Left ventricle myocardium inferior (tissue), 1 donor: ENCODE measurements around the gene PPFIBP2. TPM values are rescaled to one million over a fixed set of nuclear protein-coding genes. Genes with fewer than 3 reads are reported as not detected.

Source experiments
- DNase-seq: peaks from one replicate; pipeline ENCODE4 v3.0.0-alpha.2; 2020
- H3K27ac ChIP-seq: fragments of 200-600 bp; replicated peaks from 2 replicates; pipeline ENCODE4 v1.8.0; 2021
- H3K27me3 ChIP-seq: fragments of 200-600 bp; 2 replicates; pipeline ENCODE4 v1.8.0; 2021; ENCODE audit warnings: low read depth
- H3K36me3 ChIP-seq: fragments of 200-600 bp; 2 replicates; pipeline ENCODE4 v1.8.0; 2021
- H3K4me1 ChIP-seq: fragments of 200-600 bp; 2 replicates; pipeline ENCODE4 v1.8.0; 2021
- H3K4me3 ChIP-seq: fragments of 200-600 bp; 2 replicates; pipeline ENCODE4 v1.8.0; 2021; ENCODE audit warnings: mild to moderate bottlenecking, moderate library complexity
- H3K9me3 ChIP-seq: fragments of 200-600 bp; replicated peaks from 2 replicates; pipeline ENCODE4 v1.8.0; 2021
- CTCF ChIP-seq: fragments of 200-600 bp; IDR thresholded peaks from 2 replicates; pipeline ENCODE4 v1.8.0; 2021; ENCODE audit warnings: antibody characterized with exemption, mild to moderate bottlenecking, borderline replicate concordance
- intact Hi-C: fragments of 100-400 bp; cut with micrococcal nuclease; formaldehyde crosslinking; loops from one replicate; pipeline ENCODE4 v1.11.0; 2022
- total RNA-seq: library from RNA; stranded (reverse); fragmentation: NEBNext Ultra II Directional; extraction: Animal tissue kit (Norgen Biotek cat#: 25700); gene quantifications from one replicate; pipeline ENCODE4 v1.2.1, GENCODE V29; 2021
- donor health status: DM: no; HTN: yes; CAD: no; lungs with severe emphysema.

Gene PPFIBP2
- total RNA-seq, 1 donor from 2014 or later = 19.2 TPM

- intact Hi-C loops = no loop called here
- H3K9me3 ChIP-seq = no peaks in the 10 kb centered on the region
- H3K27ac ChIP-seq = no peak overlapping the region
Measured at GRCh38 chr11:7609521-7609920, 95.7 kb downstream of the PPFIBP2 start.

DNA sequence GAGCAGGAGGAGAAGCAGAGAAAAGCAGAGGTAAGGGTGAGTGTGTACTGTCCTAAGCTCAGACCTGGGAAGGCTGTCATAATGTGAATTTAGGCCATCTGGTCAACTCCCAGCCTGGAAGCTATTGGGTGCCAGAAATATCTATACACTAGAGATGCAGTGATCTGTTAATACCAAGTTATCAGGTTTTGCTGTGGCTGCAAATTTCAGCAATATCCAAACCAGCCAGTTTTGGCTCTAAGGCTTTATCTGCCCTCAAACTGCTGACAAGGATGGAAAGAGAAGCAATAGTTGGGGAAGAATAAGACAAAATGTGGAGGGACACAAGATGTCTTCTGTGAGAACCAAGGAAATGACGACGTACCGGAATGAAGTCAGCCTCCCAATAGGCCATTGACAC is 96.6 kb downstream of the PPFIBP2 start:
- DNase-seq = no peak
- Histone ChIP-seq H3K4me1 (peaks cover 23% of the 10 kb centered on the region), H3K9me3 (no peaks in the 10 kb centered on the region), H3K27me3 (no peaks in the 10 kb centered on the region), H3K4me3 (no peak overlapping the region), H3K36me3 (peaks cover 25% of the 10 kb centered on the region), H3K27ac (no peak overlapping the region)
- intact Hi-C loops = no loop called here
- no peak for TF ChIP-seq CTCF

More at GRCh38 chr11:7609521-7609920, 95.7 kb downstream of the PPFIBP2 start:
- H3K36me3 ChIP-seq = peaks cover 25% of the 10 kb centered on the region
- H3K4me1 ChIP-seq = peaks cover 32% of the 10 kb centered on the region
- no peak for DNase-seq
- no peaks in the 10 kb centered on the region for H3K27me3 ChIP-seq
- H3K4me3 ChIP-seq = no peak overlapping the region
- TF ChIP-seq CTCF = no peak

DNA sequence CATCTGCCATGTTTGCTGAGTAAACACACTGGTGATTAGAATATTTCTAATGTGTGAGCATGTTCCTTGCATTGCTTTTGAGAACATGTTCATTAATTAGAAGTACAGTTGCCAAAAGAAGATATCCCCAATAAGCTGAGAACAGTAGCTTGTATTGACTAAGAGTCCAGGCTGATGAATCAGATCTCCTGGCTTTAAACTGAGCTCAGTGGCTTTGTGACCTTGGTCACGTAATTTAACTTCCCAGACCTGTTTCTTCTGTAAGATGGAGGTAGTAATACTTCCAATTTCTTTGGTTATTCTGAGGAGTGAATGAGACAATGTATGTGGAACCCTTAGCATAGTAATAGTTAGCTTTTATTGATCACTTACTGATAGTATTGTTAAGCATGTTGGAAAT is 97.6 kb downstream of the PPFIBP2 start:
- Histone ChIP-seq H3K27me3 (no peaks in the 10 kb centered on the region), H3K4me3 (no peak overlapping the region), H3K9me3 (no peaks in the 10 kb centered on the region), H3K27ac (no peak overlapping the region), H3K4me1 (peaks cover 19% of the 10 kb centered on the region), H3K36me3 (peaks cover 25% of the 10 kb centered on the region)
- intact Hi-C loops = no loop called here
- no peak for TF ChIP-seq CTCF
- DNase-seq = no peak

GRCh38 chr11:7612056-7612660 is 98.4 kb downstream of the PPFIBP2 start:
- intact Hi-C loops = no loop called here
- Histone ChIP-seq H3K27ac (peak overlapping the region; percentile 44), H3K27me3 (no peaks in the 10 kb centered on the region), H3K36me3 (peaks cover 25% of the 10 kb centered on the region), H3K4me1 (peaks cover 19% of the 10 kb centered on the region), H3K9me3 (no peaks in the 10 kb centered on the region), H3K4me3 (no peak overlapping the region)
- TF ChIP-seq CTCF = no peak
- no peak for DNase-seq

DNA sequence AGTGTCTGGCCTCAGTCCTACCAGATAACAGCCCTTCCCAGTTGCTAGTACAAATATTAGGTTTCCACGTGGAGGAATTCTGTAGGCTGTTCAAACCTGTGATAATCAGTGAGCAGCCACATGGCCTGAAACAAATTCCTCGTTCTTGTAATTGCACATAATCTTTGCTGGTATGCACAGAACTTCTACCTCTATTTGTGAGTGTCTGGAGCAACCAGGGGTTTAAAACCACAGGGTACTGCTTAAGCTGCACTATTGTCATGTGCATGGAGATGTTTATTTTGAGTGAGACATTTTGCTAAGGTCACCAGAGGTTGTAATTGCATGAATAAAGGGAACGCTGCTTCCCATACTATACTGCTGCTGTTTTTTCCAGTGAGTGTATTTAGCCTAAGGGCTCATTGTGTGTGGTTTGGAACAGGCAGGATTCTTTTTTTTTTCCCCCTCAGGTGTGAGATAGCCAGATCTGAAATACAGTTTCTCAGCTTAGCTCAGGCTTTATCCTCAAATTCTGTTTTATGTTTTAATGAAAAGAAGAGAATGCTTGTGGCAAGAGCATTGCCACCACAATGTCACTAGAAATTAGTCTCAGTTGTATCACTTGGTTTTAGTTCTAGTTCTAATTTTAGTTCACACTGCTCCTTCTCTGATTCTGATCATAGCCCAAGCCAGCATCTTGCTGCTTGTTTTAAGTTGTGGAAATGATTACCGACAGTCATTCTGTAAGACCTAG is 99.0 kb downstream of the PPFIBP2 start:
- no peak for TF ChIP-seq CTCF
- H3K27me3 ChIP-seq = no peaks in the 10 kb centered on the region
- peak overlapping the region; percentile 44 for H3K27ac ChIP-seq
- no peaks in the 10 kb centered on the region for H3K9me3 ChIP-seq
- intact Hi-C loops = no loop called here
- no peak overlapping the region for H3K4me3 ChIP-seq
- peaks cover 25% of the 10 kb centered on the region for H3K36me3 ChIP-seq
- H3K4me1 ChIP-seq = peaks cover 19% of the 10 kb centered on the region
- DNase-seq = no peak
